DND-41 (cell line): ENCODE results near the gene KRT5.

Experiments
- EZH2 ChIP-seq: IDR thresholded peaks from 3 replicates; pipeline ENCODE4 v1.6.1; 2012; ENCODE audit warnings: borderline replicate concordance, low read depth, mild to moderate bottlenecking, moderate library complexity, low read length, inconsistent platforms; ENCODE audit not compliant: severe bottlenecking
- TF ChIP-seq, protein P1 (sequence below): IDR thresholded peaks from 2 replicates; pipeline ENCODE4 v1.5.1; 2012; ENCODE audit warnings: borderline replicate concordance, low read length, moderate library complexity, mild to moderate bottlenecking; ENCODE audit not compliant: poor library complexity, severe bottlenecking; ENCODE audit errors: extremely low read depth

GRCh38 chr12:52496054-52496453, 24.1 kb downstream of the KRT5 start:
- TF ChIP-seq, protein P1, sequence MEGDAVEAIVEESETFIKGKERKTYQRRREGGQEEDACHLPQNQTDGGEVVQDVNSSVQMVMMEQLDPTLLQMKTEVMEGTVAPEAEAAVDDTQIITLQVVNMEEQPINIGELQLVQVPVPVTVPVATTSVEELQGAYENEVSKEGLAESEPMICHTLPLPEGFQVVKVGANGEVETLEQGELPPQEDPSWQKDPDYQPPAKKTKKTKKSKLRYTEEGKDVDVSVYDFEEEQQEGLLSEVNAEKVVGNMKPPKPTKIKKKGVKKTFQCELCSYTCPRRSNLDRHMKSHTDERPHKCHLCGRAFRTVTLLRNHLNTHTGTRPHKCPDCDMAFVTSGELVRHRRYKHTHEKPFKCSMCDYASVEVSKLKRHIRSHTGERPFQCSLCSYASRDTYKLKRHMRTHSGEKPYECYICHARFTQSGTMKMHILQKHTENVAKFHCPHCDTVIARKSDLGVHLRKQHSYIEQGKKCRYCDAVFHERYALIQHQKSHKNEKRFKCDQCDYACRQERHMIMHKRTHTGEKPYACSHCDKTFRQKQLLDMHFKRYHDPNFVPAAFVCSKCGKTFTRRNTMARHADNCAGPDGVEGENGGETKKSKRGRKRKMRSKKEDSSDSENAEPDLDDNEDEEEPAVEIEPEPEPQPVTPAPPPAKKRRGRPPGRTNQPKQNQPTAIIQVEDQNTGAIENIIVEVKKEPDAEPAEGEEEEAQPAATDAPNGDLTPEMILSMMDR = no peak
- TF ChIP-seq EZH2 = no peak
